HepG2 (cell line): ENCODE data around the gene TP73. TPM values are rescaled to one million over a fixed set of nuclear protein-coding genes. Genes with fewer than 3 reads are reported as not detected.
A peak's percentile ranks its signal among the peaks of the same experiment; 100 is the strongest.

Source experiments
- DMAP1 ChIP-seq: IDR thresholded peaks from 2 replicates; pipeline ENCODE4 v1.6.1; 2016
- ETS1 ChIP-seq: sonication (generic); formaldehyde crosslinking; IDR thresholded peaks from 2 replicates; pipeline ENCODE4 v1.4.0; 2020; ENCODE audit warnings: missing genetic modification reagents
- FOXO4 ChIP-seq: sonication (generic); formaldehyde crosslinking; conservative IDR thresholded peaks from 2 replicates; pipeline ENCODE4 v1.8.1; 2023; ENCODE audit warnings: missing genetic modification reagents
- ISL2 ChIP-seq: sonication (generic); formaldehyde crosslinking; IDR thresholded peaks from 2 replicates; pipeline ENCODE4 v1.5.0; 2020; ENCODE audit warnings: missing genetic modification reagents
- KMT2B ChIP-seq: IDR thresholded peaks from 2 replicates; pipeline ENCODE4 v1.6.1; 2016; ENCODE audit warnings: missing genetic modification reagents, missing compliant biosample characterization
- MBD4 ChIP-seq: IDR thresholded peaks from 2 replicates; pipeline ENCODE4 v1.6.1; 2012; ENCODE audit warnings: low read length, inconsistent platforms, borderline replicate concordance
- RFXAP ChIP-seq: sonication (generic); formaldehyde crosslinking; IDR thresholded peaks from 2 replicates; pipeline ENCODE4 v1.4.0; 2020; ENCODE audit warnings: missing genetic modification reagents, borderline replicate concordance
- SIN3A ChIP-seq: IDR thresholded peaks from 2 replicates; pipeline ENCODE4 v1.6.1; 2011; ENCODE audit warnings: low read depth, mild to moderate bottlenecking, control low read depth, low read length, borderline replicate concordance
- SP1 ChIP-seq, 2 experiments: fragments of 450-650 bp in 1 of 2; sonication (generic) in 1 of 2; formaldehyde crosslinking in 1 of 2; IDR thresholded peaks; 2 replicates each; pipeline versions ENCODE4 v1.4.0 to v1.6.1; 2016 to 2020; ENCODE audit warnings: missing genetic modification reagents in 1 of 2
- TFAP4 ChIP-seq: sonication (generic); IDR thresholded peaks from 2 replicates; pipeline ENCODE4 v1.6.1; 2016; ENCODE audit warnings: low read depth, borderline replicate concordance
- ZBTB10 ChIP-seq: sonication (generic); formaldehyde crosslinking; IDR thresholded peaks from 2 replicates; pipeline ENCODE4 v1.4.0; 2020; ENCODE audit warnings: missing genetic modification reagents, borderline replicate concordance
- ZFX ChIP-seq: sonication (generic); formaldehyde crosslinking; IDR thresholded peaks from 2 replicates; pipeline ENCODE4 v1.4.0; 2020; ENCODE audit warnings: mild to moderate bottlenecking, low read depth, missing genetic modification reagents, moderate library complexity
- ZNF138 ChIP-seq: sonication (generic); formaldehyde crosslinking; IDR thresholded peaks from 2 replicates; pipeline ENCODE4 v1.5.0; 2020; ENCODE audit warnings: mild to moderate bottlenecking, low read depth, missing genetic modification reagents
- ZNF343 ChIP-seq: sonication (generic); formaldehyde crosslinking; IDR thresholded peaks from 2 replicates; pipeline ENCODE4 v1.4.0; 2020; ENCODE audit warnings: mild to moderate bottlenecking, missing genetic modification reagents
- ZNF350 ChIP-seq: sonication (generic); formaldehyde crosslinking; IDR thresholded peaks from 2 replicates; pipeline ENCODE4 v1.4.0; 2020; ENCODE audit warnings: mild to moderate bottlenecking, low read depth, missing genetic modification reagents, borderline replicate concordance
- ZNF367 ChIP-seq: sonication (generic); formaldehyde crosslinking; IDR thresholded peaks from 2 replicates; pipeline ENCODE4 v1.4.0; 2020; ENCODE audit warnings: missing genetic modification reagents, borderline replicate concordance
- ZNF788 ChIP-seq: sonication (generic); formaldehyde crosslinking; IDR thresholded peaks from 2 replicates; pipeline ENCODE4 v1.5.0; 2020; ENCODE audit warnings: mild to moderate bottlenecking, missing genetic modification reagents, borderline replicate concordance
- ZNF800 ChIP-seq: sonication (generic); formaldehyde crosslinking; IDR thresholded peaks from 2 replicates; pipeline ENCODE4 v1.4.0; 2020; ENCODE audit warnings: missing genetic modification reagents
- polyA plus RNA-seq, 8 experiments: library from polyadenylated mRNA; depleted of rRNA in 3 of 8; stranded (reverse) in 7 of 8; unstranded in 1 of 8; fragments of >200 nt; fragmentation: Illumina TruSeq in 4 of 8; extraction: Trizol in 4 of 8; gene quantifications; 2 replicates each; pipeline versions ENCODE4 v1.2.1 to v1.2.3, GENCODE V29; 2011 to 2016; ENCODE audit warnings: low read depth in 4 of 8, missing spikeins in 1 of 8, mixed read lengths in 1 of 8; ENCODE audit not compliant: insufficient read depth in 1 of 8
- total RNA-seq, 5 experiments: library from RNA; depleted of rRNA; stranded (reverse); fragments of >200 nt; fragmentation: Illumina TruSeq; extraction: Trizol; gene quantifications; 2 replicates each; pipeline ENCODE4 v1.2.3, GENCODE V29; 2016; ENCODE audit warnings: low read depth in 1 of 5

The TP73 gene
- total and polyA plus RNA-seq, 2 of the 13 experiments (the other 11 are each of a cell fraction or from before 2014, with no cell fraction given) = 0.49 to 1.1 TPM

GRCh38 chr1:3771108-3772026 lies 119.1 kb downstream of the TP73 start (continued):
- TF ChIP-seq ZBTB10 (CRISPR knock-in tag) (peak; percentile 72; the same call in 1 of the 2 replicates), ZNF367 (CRISPR knock-in tag) (0 out of 2 replicates have a peak, but pooled peaks have one; percentile 29), DMAP1 (CRISPR knock-in tag) (peak; percentile 82; the same call in 1 of the 2 replicates), FOXO4 (CRISPR knock-in tag) (0 out of 2 replicates have a peak, but pooled peaks have one; percentile 76), ZNF800 (peak; percentile 71; the same call in 1 of the 2 replicates), ZNF343 (CRISPR knock-in tag) (no peak), ZNF350 (CRISPR knock-in tag) (0 out of 2 replicates have a peak, but pooled peaks have one; percentile 46), ZNF788 (CRISPR knock-in tag) (peak; percentile 75; the same call in 1 of the 2 replicates), ISL2 (CRISPR knock-in tag) (peak; percentile 18; the same call in 1 of the 2 replicates), MBD4 (no peak), ZNF138 (CRISPR knock-in tag) (peak; percentile 78; the same call in 1 of the 2 replicates), SP1 (IDR thresholded peaks at IDR 0.05) (no peak), SP1 (CRISPR knock-in tag; IDR thresholded peaks at IDR 0.05) (0 out of 2 replicates have a peak, but pooled peaks have one; percentile 9), KMT2B (CRISPR knock-in tag) (0 out of 2 replicates have a peak, but pooled peaks have one; percentile 15), TFAP4 (peak; percentile 13; the same call in 1 of the 2 replicates), ETS1 (CRISPR knock-in tag) (no peak), RFXAP (CRISPR knock-in tag) (0 out of 2 replicates have a peak, but pooled peaks have one; percentile 16), ZFX (CRISPR knock-in tag) (peak; percentile 79), SIN3A (no peak)
